HEK293T (cell line): Measurements from ENCODE around the gene TSEN15.

Source experiments
- CTCF ChIA-PET: fragments of 350-600 bp; formaldehyde crosslinking; extraction: SDS; loops from one replicate; lab custom pipeline; 2021; ENCODE audit warnings: antibody characterized with exemption, inconsistent platforms; lab: Yijun Ruan, JAX
- POLR2A ChIA-PET: fragments of 350-600 bp; formaldehyde crosslinking; extraction: SDS; loops from one replicate; lab custom pipeline; 2020; ENCODE audit warnings: antibody characterized with exemption, inconsistent platforms; lab: Yijun Ruan, JAX
- DNase-seq: peaks from one replicate; pipeline ENCODE4 v3.0.0; 2012; ENCODE audit warnings: mixed read lengths; ENCODE audit errors: extremely low spot score
- ARNT ChIP-seq: fragments of 450-650 bp; IDR thresholded peaks from 2 replicates; pipeline ENCODE4 v1.6.1; 2017; ENCODE audit warnings: mild to moderate bottlenecking
- BHLHE40 ChIP-seq: fragments of 450-650 bp; IDR thresholded peaks from 2 replicates; pipeline ENCODE4 v1.6.1; 2016; ENCODE audit warnings: mild to moderate bottlenecking, moderate library complexity, borderline replicate concordance
- CTBP1 ChIP-seq: fragments of 450-650 bp; IDR thresholded peaks from 2 replicates; pipeline ENCODE4 v1.6.1; 2016; ENCODE audit warnings: borderline replicate concordance
- ELF4 ChIP-seq: fragments of 450-650 bp; IDR thresholded peaks from 2 replicates; pipeline ENCODE4 v1.6.1; 2017; ENCODE audit warnings: antibody characterized with exemption
- FOXA1 ChIP-seq: fragments of 450-650 bp; IDR thresholded peaks from 2 replicates; pipeline ENCODE4 v1.6.1; 2016; ENCODE audit warnings: mild to moderate bottlenecking
- FOXK2 ChIP-seq: fragments of 450-650 bp; IDR thresholded peaks from 2 replicates; pipeline ENCODE4 v1.6.1; 2016; ENCODE audit warnings: mild to moderate bottlenecking
- FOXM1 ChIP-seq: fragments of 450-650 bp; IDR thresholded peaks from 2 replicates; pipeline ENCODE4 v1.6.1; 2017; ENCODE audit warnings: mild to moderate bottlenecking, borderline replicate concordance
- HDGF ChIP-seq: fragments of 450-650 bp; IDR thresholded peaks from 2 replicates; pipeline ENCODE4 v1.6.1; 2017; ENCODE audit warnings: antibody characterized with exemption, borderline replicate concordance
- L3MBTL2 ChIP-seq: fragments of 450-650 bp; conservative IDR thresholded peaks from 2 replicates; pipeline ENCODE4 v1.6.1; 2016; ENCODE audit warnings: mild to moderate bottlenecking
- LEF1 ChIP-seq: fragments of 450-650 bp; IDR thresholded peaks from 2 replicates; pipeline ENCODE4 v1.6.1; 2017; ENCODE audit warnings: mild to moderate bottlenecking, borderline replicate concordance
- NFRKB ChIP-seq: fragments of 450-650 bp; IDR thresholded peaks from 2 replicates; pipeline ENCODE4 v1.6.1; 2016; ENCODE audit warnings: mild to moderate bottlenecking, moderate library complexity
- SP1 ChIP-seq: fragments of 450-650 bp; IDR thresholded peaks from 2 replicates; pipeline ENCODE4 v1.6.1; 2017
- SUZ12 ChIP-seq: fragments of 450-650 bp; IDR thresholded peaks from 2 replicates; pipeline ENCODE4 v1.6.1; 2016; ENCODE audit warnings: mild to moderate bottlenecking
- TARDBP ChIP-seq: fragments of 450-650 bp; IDR thresholded peaks from 2 replicates; pipeline ENCODE4 v1.6.1; 2016
- ZNF384 ChIP-seq: fragments of 450-650 bp; IDR thresholded peaks from 2 replicates; pipeline ENCODE4 v1.6.1; 2016
- TF ChIP-seq, protein P1 (sequence below): fragments of 450-650 bp; IDR thresholded peaks from 2 replicates; pipeline ENCODE4 v1.6.1; 2016

TSEN15 gene

DNA sequence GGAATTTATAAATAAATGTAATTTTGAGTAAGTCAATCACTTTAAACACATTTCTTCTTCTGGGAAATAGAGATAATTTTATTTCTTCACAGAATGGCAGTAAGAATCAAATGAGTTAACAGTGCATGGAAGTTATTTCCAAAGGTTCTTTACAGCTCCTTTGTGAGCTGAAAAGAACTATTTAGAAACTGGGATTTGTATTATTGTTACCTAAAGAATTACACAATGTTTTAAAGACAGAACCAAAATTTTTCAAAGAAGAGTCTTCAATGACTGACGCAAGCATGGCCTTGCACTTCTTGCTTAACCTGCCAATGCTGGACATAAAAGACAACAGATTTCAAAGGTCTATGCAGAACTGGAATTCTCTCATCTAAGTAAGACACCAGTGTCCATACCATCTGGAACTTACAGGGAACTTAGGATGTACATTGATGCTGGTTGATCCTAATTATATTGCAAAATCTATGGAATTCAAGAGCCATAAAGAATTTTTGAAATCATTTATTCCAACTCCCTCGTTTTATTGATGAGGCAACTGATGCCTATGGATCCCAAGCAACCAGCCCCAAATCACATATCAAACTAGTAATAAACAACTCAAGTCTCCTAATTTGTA lies 16.7 kb upstream of the TSEN15 start:
- no peak for DNase-seq
- ChIA-PET CTCF (no interaction called here), POLR2A (no interaction called here)
- TF ChIP-seq ELF4: no peak
- TF ChIP-seq FOXA1: no peak
- no peak for TF ChIP-seq ZNF384
- no peak for TF ChIP-seq ARNT
- no peak for TF ChIP-seq FOXK2
- no peak for TF ChIP-seq CTBP1
- TF ChIP-seq BHLHE40: no peak
- no peak for TF ChIP-seq L3MBTL2
- TF ChIP-seq NFRKB: no peak
- TF ChIP-seq SUZ12: no peak
- TF ChIP-seq TARDBP: no peak
- TF ChIP-seq, protein P1, sequence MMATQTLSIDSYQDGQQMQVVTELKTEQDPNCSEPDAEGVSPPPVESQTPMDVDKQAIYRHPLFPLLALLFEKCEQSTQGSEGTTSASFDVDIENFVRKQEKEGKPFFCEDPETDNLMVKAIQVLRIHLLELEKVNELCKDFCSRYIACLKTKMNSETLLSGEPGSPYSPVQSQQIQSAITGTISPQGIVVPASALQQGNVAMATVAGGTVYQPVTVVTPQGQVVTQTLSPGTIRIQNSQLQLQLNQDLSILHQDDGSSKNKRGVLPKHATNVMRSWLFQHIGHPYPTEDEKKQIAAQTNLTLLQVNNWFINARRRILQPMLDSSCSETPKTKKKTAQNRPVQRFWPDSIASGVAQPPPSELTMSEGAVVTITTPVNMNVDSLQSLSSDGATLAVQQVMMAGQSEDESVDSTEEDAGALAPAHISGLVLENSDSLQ: no peak
- no peak for TF ChIP-seq FOXM1
- no peak for TF ChIP-seq LEF1
- TF ChIP-seq HDGF: no peak
- no peak for TF ChIP-seq SP1

DNA sequence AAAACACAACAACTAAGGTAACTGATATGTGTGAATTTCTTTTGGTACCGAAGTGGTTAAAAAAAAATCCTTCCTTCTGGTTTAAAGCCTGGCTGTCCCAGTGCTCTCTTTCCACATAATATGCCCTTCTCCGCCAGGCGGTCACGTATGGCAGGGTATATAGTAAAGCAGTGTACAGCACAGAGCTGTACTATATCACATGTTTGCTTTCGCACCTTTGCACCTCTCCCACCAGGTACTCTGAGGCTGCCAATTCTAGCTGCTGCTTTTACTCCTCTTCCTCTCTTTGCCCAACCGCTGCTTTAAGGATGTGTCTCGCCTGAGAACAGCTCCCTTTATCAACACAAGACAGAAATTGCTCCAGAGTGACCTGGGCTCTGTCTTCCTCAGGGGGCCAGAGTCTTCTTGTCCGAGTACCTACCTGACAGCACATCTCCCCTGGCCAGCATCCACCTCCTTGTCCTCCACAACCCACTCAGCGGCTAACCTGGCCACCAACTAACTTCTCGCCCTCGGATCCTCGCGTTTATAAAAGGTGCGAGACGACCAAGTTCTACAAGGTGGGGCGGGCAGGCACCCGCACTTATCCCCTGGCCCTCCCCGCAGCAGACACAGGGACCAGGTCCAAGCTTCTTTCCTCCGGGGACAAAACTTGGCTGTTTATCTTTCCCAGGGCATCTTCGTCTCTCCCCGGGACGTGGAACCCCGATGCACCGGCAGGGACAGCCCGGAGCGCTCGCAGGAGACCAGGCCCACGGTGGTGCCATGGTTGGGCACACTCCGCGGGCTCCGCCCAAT lies 15.6 kb upstream of the TSEN15 start:
- DNase-seq: no peak
- TF ChIP-seq L3MBTL2: 0 out of 2 replicates have a peak, but pooled peaks have one; percentile 32
- TF ChIP-seq CTBP1: no peak
- ChIA-PET CTCF (no interaction called here), POLR2A (interaction anchor here (8.2 kb wide), 1 partner anchor 15 kb away, joined by 45 read pairs; the partner anchor contains the start of gene TSEN15)

DNA sequence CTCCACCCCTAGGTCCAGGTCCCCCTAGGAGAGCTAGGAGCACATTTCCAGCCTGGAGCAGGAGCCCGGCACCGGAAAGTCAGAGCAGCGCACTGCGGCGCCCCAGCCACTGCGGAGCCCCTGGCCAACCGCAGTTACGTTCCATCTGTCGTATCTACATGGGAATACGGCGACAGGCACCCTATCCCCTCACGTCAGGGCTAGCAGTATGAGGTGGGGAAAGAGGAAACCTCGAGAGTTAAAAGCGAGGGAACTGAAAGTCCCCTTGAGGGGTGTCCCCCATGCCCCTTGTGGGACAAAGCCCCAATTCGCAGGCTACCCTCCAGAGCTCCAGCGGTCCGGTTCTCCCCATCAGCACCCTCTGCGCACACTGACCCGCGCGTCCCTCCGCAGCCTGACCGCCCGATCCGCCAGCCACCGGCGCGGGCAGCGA lies 15.0 kb upstream of the TSEN15 start:
- POLR2A ChIA-PET: interaction anchor here (8.2 kb wide), 1 partner anchor 15 kb away, joined by 45 read pairs; the partner anchor contains the start of gene TSEN15
- CTCF ChIA-PET: no interaction called here
- DNase-seq: peak; percentile 57
- TF ChIP-seq HDGF (no peak), FOXA1 (no peak), CTBP1 (no peak), ZNF384 (no peak), L3MBTL2 (no peak), BHLHE40 (no peak), SUZ12 (no peak), ELF4 (no peak), FOXM1 (no peak), SP1 (no peak), FOXK2 (no peak), TARDBP (no peak), NFRKB (no peak), ARNT (no peak)
- TF ChIP-seq, protein P1: no peak

DNA sequence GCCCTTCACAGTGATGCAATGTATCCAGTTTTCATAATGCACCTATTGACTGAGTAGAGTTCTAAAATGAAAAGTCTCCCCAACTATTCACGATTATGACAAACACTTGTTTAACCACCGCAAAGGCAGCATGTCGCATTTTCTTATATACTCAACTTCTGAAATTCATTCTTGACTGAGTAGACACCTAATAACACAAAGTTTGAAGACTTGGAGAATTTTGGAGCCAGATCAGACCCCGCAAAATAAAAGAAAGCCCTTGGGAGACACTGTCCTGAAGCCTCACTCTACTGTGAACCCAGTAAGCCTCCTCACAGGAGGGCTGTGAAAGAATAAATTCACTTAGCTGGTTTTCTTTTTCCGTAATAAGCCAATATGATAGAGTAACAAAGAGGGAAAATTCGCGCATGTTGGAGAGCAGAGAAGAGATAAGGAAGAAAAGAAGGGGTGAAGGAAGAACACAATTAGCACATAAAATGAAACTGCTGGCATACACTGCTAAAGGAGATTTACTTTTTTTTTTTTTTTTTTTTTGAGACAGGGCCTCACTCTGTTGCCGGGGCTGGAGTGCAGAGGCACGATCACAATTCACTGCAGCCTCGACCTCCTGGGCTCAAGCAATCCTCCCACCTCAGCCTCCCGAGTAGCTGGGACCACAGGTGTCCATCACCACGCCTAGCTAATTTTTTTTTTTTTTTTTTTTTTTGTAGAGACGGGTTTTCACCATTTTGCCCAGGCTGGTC lies 13.5 kb upstream of the TSEN15 start:
- ChIA-PET CTCF (no interaction called here), POLR2A (interaction anchor here (1.0 to 8.2 kb wide), 2 partner anchors 13 to 15 kb away, joined by 3 to 45 read pairs; partner anchors contain the start of gene TSEN15)
- no peak for DNase-seq
- TF ChIP-seq HDGF (no peak), ZNF384 (peak; percentile 58; the same call in 1 of the 2 replicates)

DNA sequence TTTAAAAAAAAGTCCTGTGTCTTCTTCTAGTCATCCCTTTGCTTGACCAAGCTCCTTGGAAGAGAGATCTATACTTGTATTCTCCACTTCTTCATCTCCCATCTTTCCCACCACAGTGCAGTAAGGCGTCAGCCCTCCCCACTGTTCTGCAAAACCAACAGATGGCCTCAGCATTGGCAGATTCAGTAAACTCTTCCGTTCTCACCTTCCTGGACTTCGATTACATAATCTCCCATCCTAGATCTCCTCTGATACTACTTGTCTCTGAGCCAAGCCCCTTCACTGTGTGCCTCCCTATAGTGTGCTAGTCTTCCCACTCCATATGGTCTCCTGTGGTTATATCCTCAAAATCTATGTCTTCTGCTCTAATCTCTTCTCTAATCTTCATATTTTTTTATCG lies 12.4 kb upstream of the TSEN15 start:
- no peak for TF ChIP-seq L3MBTL2
- no peak for TF ChIP-seq FOXA1
- no peak for TF ChIP-seq BHLHE40
- TF ChIP-seq SUZ12: no peak
- TF ChIP-seq CTBP1: no peak
- no peak for TF ChIP-seq FOXK2
- no peak for TF ChIP-seq FOXM1
- TF ChIP-seq, protein P1: no peak
- no peak for TF ChIP-seq ZNF384
- no peak for TF ChIP-seq ELF4
- TF ChIP-seq ARNT: no peak
- no peak for TF ChIP-seq SP1
- POLR2A ChIA-PET: interaction anchor here (8.2 kb wide), 1 partner anchor 12 kb away, joined by 45 read pairs; the partner anchor contains the start of gene TSEN15
- CTCF ChIA-PET: no interaction called here
- DNase-seq: no peak
